Measurements from ENCODE around the gene KIF13A. TPM values are rescaled to one million over a fixed set of nuclear protein-coding genes. Genes with fewer than 3 reads are reported as not detected.

The KIF13A gene
- total RNA-seq = 13.5 and 19.4 TPM in 2 replicates

DNA sequence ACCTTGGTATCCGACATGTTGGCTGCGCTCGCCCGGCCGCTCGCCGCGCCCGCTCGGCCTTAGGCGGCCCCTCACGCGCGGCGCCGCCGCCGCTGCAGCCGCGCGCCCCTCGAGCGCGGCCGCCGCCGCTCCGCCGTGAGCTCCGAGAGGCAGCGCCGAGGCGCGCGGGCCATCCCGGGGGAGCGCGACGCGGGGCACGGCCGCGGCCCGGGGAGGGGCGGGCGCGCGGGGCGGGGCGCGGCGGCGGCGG, at the start of gene KIF13A:
KIF13A (minus strand) TSS at position 189 of the 250 bp plus-strand sequence; CDS start at position 17, 172 bp downstream.

Other genes starting within 250 kb of the KIF13A start
- gene NHLRC1, start 135.0 kb upstream of the KIF13A start, total RNA-seq = 1.9 and 2.9 TPM in 2 replicates
- 8.2 and 11.9 TPM in 2 replicates for gene TPMT, start 167.4 kb upstream of the KIF13A start, total RNA-seq
- gene KDM1B, start 167.8 kb upstream of the KIF13A start, total RNA-seq = 13.7 and 14.8 TPM in 2 replicates